AG09309 (cell line): ENCODE measurements around the gene DCLK2.

Source experiments
- DNase-seq: peaks from one replicate; pipeline ENCODE4 v3.0.0-alpha.2; 2010; ENCODE audit warnings: low read depth
- H3K4me3 ChIP-seq: 2 replicates; pipeline ENCODE4 v1.5.1; 2011; ENCODE audit warnings: mild to moderate bottlenecking, low read depth, low read length, moderate library complexity; ENCODE audit not compliant: control insufficient read depth
- TF ChIP-seq, protein P1 (sequence below): IDR thresholded peaks from 2 replicates; pipeline ENCODE4 v1.5.1; 2011; ENCODE audit warnings: mild to moderate bottlenecking, low read depth, low read length, inconsistent platforms; ENCODE audit not compliant: insufficient read depth, control insufficient read depth; ENCODE audit errors: missing control alignments

DCLK2 gene

DNA sequence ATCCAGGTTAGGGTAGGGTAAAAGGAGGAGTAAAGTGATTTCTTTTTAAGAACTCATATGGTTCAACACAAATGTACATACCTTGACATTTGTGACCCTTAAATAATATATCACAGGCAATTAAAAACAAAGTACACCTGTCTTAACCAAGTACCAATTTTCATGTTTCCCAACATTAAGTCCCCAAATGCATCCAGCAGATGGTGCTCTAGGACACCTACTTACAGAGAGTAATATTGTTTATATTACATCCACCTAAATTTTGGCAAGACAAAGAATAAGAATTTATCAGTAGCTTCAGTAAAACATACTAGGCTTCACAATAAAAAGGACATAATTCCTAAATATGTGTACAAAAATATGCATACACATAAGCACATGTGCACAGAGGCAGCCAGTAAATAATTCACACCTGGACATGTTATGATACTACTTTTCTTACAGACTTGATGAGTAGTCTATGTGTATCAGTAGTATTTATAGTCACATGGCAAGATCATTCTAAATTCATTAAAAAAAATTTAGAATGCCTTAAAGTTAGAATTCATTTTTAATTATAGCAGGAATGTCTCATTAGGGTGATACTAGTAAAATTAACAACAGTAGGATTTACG lies 219.7 kb downstream of the DCLK2 start:
- no peak overlapping the region for H3K4me3 ChIP-seq
- DNase-seq: no peak
- TF ChIP-seq, protein P1, sequence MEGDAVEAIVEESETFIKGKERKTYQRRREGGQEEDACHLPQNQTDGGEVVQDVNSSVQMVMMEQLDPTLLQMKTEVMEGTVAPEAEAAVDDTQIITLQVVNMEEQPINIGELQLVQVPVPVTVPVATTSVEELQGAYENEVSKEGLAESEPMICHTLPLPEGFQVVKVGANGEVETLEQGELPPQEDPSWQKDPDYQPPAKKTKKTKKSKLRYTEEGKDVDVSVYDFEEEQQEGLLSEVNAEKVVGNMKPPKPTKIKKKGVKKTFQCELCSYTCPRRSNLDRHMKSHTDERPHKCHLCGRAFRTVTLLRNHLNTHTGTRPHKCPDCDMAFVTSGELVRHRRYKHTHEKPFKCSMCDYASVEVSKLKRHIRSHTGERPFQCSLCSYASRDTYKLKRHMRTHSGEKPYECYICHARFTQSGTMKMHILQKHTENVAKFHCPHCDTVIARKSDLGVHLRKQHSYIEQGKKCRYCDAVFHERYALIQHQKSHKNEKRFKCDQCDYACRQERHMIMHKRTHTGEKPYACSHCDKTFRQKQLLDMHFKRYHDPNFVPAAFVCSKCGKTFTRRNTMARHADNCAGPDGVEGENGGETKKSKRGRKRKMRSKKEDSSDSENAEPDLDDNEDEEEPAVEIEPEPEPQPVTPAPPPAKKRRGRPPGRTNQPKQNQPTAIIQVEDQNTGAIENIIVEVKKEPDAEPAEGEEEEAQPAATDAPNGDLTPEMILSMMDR: peak; percentile 67

DNA sequence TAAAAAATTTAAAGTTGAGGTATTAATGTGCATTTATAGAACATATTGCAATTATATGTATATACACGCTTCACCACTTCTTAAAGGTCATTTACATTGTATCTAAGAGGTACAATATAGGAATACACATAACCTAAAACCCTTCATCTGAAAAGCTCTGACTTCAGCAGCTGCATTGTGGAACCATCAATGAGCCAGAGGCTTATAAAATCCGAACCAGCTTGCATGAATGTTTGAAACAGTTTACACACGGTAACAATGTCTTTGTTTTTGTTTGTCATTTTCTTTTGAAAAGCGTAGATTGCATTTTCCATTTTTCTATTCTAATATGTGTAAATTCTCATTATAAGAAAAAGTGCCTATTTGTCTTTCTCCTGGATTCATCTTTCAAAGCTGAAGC lies 221.6 kb downstream of the DCLK2 start:
- no peak for DNase-seq
- H3K4me3 ChIP-seq: no peak overlapping the region
- TF ChIP-seq, protein P1: no peak

DNA sequence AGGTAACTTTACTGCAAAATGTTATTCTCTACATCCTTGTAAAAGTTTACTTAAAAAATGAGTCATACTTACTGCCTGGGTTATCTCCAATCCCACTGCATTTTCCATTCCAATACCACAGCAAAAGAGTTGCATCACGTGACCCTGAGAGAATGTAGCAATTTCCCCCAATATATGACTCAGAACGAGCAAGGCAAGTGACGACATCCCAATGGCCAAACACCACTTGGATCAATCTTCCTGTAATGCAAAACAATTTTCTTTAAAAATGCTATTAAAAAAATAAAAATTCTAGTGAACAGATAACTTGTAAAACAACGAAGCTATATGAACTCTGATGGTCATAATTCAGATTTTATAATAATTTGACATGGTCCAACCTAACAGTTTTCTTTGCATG lies 224.3 kb downstream of the DCLK2 start:
- TF ChIP-seq, protein P1: no peak
- no peak overlapping the region for H3K4me3 ChIP-seq
- peak; percentile 90 for DNase-seq

DNA sequence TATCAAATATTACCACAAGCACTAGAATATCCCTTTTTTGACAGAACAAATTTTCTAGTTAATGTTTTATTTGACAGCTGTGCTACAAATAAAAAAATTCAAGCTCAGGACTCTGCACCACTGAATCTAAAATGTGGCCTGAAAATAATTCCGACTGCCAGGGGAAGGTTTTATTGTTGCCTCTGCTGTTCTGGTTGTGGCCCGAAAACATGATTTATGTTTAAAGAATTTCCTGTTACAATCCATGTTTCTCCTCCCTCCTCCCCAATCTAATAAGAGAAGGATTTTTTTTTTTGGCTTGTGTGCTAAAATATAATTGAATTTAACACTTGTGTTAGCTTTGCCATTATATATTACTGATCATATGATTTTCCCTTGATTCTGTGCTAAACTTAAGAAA lies 227.8 kb downstream of the DCLK2 start:
- no peak overlapping the region for H3K4me3 ChIP-seq
- peak; percentile 35 for DNase-seq
- TF ChIP-seq, protein P1: no peak

DNA sequence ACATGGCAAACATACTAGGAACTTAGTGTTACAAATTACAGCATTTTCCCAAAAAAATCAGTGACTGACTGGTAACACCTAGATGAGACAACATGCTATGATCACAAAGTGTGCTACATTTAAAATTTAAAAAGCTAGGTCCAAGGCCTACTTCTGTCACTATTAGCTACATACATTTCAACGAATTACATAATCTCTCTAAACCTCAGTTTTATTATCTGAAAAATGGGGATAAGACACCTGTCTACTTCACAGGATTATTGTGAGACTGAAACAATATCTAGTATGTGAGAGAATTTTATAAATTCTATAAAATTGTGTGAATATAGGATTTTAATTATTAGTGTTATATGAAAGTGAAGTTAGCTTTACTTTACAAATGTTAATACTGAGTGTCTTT lies 228.5 kb downstream of the DCLK2 start:
- H3K4me3 ChIP-seq: no peak overlapping the region
- no peak for DNase-seq
- TF ChIP-seq, protein P1: no peak
